Subcutaneous adipose tissue (tissue), 4 donors: ENCODE data around the gene PRMT3. TPM values are rescaled to one million over a fixed set of nuclear protein-coding genes. Genes with fewer than 3 reads are reported as not detected.

Experiments
- total RNA-seq, 4 donors: library from RNA; depleted of rRNA; stranded (reverse); fragments of >200 nt; gene quantifications; one replicate each; pipeline ENCODE4 v1.1.0, GENCODE V29; 2016
- TF ChIP-seq, protein P1 (sequence below): fragments of 450-650 bp; IDR thresholded peaks from one replicate; pipeline ENCODE4 v1.5.1; 2016; ENCODE audit warnings: low read depth, mild to moderate bottlenecking, control low read depth, antibody characterized with exemption, moderate library complexity

The PRMT3 gene
- total RNA-seq, 4 donors from 2014 or later = 13.3 to 18.1 (median 14.9) TPM

DNA sequence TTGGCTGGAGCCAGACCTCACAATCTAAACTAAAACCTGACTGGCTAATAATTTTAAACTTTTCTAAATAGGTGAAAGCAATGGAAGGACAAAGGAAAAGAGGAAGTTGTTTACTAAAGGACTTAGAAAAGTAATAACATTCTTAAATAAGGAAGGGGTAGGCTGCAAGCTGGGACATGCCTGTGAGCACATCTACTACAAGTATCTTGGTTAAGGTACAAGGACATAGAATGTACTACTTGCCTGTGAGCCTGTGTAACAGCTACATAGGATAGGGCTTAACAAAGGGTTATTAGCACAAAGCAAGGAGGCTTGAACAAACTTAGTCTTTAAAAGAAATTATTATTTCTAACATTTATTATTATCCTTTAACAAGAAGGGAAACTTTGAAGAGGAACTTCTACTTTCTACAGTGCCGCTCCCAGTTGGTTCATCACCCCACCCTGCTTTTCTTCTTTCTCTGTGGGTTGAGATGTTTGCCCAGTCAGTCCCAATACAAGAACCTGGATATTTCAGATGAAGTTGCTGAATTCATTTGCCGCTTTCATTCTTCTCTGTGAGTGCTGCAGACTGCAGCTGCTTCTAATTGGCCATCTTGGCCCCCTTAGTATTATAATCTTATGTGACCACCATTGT, 87.5 kb downstream of the PRMT3 start:
- TF ChIP-seq, protein P1, sequence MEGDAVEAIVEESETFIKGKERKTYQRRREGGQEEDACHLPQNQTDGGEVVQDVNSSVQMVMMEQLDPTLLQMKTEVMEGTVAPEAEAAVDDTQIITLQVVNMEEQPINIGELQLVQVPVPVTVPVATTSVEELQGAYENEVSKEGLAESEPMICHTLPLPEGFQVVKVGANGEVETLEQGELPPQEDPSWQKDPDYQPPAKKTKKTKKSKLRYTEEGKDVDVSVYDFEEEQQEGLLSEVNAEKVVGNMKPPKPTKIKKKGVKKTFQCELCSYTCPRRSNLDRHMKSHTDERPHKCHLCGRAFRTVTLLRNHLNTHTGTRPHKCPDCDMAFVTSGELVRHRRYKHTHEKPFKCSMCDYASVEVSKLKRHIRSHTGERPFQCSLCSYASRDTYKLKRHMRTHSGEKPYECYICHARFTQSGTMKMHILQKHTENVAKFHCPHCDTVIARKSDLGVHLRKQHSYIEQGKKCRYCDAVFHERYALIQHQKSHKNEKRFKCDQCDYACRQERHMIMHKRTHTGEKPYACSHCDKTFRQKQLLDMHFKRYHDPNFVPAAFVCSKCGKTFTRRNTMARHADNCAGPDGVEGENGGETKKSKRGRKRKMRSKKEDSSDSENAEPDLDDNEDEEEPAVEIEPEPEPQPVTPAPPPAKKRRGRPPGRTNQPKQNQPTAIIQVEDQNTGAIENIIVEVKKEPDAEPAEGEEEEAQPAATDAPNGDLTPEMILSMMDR = no peak

DNA sequence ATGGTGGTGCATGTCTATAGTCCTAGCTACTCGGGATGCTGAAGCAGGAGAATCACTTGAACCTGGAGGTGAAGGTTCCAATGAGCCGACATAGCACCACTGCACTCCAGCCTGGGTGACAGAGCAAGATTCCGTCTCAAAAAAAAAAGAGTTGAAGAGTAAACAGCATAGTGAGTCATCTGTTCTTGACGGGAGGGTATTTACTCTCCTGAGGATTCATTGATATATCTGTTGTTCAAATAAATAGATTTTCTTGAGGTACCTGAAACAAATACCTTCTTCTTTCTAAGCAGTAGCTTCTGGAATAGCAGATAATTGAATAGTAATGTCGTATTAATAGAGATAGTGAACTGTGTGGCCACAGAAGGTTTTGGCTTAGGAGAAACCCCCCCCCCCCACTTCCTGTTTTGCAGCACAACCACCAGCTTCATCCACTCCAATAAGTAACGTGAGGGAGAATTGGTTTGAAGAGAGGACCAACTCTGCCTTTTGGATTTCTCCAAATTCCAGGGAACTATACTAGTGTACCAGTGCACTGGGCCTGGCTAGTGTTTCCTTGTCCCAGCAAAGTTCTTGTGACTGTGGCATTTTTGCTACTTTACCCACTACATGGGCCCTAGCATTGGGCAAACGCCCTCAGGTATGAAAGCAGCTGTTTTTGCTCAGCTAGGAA, 90.0 kb downstream of the PRMT3 start:
- TF ChIP-seq, protein P1 = no peak

DNA sequence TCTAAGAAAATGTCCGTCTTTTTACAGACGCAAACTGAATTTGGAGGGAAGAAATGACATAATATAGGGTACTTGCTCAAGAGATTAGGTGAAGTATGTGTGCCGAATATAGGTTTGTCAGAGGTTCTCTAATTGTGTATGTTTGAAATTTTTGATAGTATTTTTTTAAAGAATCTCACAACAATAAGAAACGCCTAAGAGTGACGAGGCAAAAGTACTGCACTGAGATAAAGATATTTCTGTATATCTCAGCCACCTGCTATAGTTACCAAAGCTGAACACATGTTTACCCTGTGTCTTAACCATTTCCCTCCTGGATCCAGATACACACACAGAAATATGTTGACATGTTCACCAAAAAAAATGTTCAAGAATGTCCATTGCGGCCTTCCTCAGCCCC, 92.0 kb downstream of the PRMT3 start:
- TF ChIP-seq, protein P1 = no peak

DNA sequence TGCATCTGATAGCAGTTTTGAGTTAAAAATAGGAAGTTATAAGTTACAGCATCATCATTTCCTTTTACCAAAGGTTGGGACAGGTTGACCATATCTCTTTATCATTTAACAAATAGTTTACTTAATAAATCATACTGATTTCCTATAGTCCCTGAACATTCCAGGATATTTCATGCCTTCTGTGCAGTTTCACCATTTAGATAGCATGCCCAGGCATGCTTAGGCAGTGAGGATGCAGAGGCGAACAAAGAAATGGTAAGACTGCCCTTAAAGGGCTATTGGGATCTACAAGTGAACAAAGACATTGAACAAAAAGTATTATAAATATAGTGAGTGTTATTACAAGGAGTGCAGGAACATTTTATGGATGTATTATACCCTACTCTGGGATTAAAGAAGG, 96.4 kb downstream of the PRMT3 start:
- TF ChIP-seq, protein P1 = no peak

DNA sequence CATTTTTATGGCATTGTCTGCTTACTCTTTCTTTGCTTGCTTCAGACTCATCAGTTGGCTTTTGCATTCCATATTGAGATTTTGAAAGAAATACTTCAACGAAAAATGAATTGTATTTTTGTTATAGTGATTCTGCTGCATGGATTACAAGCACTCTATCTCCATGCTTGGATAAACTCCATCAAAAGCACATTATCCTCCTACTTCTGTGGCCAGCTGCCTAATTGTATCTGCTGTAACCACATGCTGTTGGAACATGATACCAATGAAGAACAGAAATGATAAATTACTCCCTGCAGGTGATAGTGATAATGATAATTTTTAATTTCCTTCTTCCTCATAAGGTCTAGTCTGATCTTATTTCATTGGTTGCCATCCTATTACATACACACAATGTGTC, 100.8 kb downstream of the PRMT3 start:
- TF ChIP-seq, protein P1 = no peak

DNA sequence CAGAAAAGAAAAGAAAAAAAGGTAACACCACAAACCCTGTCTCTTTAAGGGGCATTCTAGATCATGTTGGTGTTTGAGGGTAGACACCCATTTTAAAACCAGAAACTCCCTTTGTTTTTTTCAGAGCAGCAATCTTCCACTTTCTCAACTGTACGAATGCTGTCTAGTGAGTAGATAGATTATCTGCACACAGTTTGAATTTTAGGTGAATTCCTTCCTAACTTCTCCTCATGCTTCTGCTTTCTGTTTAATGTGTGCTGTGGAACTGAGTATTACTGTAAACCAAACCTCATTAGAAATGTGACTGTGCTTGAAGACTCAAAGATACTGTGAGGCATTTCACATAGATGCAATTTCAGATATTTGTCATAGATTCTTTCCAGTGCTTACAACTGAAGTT, 102.4 kb downstream of the PRMT3 start:
- TF ChIP-seq, protein P1 = no peak

DNA sequence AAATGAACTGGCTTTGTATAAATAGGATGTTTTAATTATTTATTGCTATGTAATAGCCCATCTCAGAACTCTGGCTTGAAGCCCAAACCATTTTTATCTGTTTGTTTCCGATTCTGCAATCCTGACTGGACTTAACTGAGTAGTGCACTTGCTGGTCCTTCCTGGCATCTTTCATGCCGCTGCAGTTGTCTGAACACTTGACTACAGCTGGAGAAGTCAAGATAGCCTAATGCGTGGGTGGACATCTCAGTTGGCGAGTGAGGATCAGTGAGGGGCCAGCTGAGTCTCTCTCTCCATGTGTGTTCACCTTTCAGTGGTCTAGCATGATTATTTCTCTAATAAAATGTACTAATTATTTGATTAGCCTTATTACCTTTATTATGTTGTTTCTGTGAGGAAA, 105.8 kb downstream of the PRMT3 start:
- TF ChIP-seq, protein P1 = no peak
